Inflammatory macrophage treated with lipopolysaccharide for 1 hour (primary cell): ENCODE data around the gene EP400.
"Not testable (repeated sequence)": the region's sequence is repeated elsewhere in the genome, so short reads cannot be mapped to it uniquely, and the experiment has no call there.

Experiments used
- DNase-seq, 2 donors: peaks; one replicate each; pipeline ENCODE4 v3.0.0-alpha.2; 2020 to 2022

EP400 gene

DNA sequence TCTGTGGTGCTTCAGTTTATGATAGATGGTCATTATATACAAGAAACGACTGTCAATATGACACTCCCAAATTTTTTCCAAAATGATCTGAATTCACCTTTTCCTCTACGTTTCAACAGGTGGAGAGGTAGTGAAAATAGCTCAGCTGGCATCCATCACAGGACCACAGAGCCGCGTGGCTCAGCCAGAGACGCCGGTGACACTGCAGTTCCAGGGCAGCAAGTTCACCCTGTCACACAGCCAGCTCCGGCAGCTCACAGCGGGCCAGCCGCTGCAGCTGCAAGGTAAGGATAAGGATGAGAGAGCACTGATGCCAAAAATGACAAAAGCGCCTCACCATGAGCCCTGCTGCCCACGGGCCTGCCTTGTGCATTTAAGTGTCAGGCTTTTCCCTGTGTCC lies 73.9 kb downstream of the EP400 start:
- DNase-seq = no peak

DNA sequence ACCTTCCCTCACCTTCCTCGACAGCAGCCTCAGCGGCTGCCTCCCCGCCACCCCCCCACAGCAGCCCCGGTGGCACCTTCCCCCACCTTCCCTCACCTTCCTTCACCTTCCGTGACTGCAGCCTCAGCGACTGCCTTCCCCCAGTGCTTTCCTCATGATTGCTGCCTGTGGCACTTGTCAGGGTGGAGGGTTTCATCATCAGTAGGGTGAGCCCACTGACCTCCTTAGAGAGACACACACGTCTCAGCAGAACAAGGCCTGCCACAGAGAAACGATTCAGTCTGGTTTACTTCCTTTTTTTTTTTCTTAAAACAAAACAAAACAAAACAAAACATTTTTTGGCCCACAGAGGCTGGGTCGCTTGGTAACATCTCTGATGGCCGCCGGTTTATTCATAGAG lies 75.0 kb downstream of the EP400 start:
- no peak for DNase-seq

DNA sequence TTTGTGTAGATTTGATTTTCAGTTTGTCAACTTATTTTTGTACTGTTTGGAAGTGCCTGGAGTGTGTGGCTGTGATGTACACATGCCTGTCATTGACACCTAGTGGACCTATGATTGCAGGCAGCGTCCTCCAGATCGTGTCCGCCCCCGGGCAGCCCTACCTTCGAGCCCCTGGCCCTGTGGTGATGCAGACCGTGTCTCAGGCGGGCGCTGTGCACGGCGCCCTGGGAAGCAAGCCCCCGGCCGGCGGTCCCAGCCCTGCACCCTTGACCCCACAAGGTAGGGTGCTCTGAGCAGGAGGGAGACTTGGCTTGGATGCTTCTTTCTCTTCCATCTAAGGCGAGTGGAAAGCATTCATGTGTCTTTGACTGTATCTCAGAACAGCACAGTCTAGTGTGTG lies 75.8 kb downstream of the EP400 start:
- DNase-seq = no peak

DNA sequence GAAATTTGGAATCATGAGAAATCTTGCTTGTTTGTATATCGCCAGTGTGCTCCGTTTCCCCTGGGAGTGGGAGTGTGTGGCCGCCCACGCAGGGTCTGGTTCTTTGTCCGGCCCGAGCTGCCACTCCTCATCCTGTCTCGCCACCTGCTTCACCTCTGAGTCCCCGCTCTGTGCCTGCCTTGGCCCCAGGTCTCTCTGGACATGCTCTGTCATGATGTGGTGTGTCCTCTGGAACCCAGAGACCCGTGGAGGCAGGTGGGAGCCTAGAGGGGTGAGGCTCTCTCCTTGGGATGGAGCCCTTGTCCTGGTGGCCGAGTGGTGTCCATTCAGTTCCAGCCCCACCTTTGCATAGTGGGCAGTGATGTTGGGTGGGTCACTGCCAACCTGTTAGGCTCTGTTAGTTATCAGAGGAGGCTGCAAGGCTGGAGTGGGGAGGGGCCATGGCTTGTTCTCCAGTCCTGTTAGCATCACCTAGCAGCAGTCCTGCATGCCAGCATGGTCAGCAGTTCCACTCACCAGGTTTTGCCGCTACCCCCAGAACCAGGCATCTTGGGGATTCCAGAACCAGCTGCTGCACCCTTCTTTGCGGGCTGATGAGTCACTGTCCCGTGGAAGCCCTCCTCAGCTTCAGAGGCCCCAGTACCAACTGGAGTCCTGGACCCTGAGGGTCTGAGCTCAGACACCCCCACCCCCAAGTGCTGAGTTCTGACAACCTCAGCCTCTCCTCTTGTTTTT lies 76.5 kb downstream of the EP400 start:
- DNase-seq = no peak

DNA sequence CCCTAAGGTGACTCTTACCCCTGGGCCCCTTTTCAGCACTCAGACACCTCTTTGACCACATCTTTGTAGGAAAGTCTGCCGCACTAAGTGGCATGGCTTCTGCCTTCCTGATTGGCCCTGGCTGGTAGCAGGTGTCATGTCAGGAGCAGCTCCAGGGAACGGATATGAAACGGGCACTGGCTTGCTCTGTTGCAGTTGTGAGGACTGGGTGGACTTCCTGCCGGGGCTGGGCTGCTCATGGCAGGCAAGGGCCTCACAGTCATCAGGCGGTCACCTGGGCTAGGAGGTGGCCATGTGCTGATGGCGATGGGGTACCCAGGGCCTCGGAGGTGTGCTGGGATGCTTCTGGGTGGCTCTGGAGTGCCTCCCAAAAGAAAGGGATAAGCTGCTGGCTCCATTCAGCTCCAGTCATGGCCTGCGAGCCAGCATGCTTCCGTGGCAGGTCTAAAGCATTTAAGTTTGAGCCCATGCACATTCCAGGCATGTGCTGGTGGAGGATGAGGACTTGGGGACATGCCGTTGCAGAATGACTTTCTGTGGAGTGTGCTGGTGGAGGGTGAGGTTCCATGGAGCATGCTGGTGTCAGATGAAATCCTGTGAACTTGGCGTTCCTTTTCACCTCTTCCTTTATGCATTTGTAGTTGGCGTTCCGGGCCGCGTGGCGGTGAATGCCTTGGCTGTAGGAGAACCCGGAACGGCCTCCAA lies 77.2 kb downstream of the EP400 start:
- DNase-seq = no peak

DNA sequence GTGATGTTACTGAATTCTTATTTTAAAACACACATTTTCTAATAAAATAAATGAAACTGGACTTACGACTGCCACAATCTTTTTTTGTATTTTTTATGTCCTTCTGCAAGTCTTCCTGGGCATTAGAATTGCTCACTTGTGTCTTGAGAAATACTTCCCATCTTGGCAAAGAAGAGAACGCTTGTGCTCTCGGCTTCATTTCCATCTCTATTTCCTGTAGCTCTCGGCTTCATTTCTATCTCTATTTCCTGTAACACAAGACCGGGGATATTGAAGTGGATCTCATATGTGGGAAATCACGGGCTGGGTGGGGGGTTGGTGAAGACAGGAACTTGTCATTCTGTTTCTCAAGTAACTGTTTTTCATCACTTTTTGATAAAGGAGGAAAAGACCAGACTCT lies 77.9 kb downstream of the EP400 start:
- no peak for DNase-seq

DNA sequence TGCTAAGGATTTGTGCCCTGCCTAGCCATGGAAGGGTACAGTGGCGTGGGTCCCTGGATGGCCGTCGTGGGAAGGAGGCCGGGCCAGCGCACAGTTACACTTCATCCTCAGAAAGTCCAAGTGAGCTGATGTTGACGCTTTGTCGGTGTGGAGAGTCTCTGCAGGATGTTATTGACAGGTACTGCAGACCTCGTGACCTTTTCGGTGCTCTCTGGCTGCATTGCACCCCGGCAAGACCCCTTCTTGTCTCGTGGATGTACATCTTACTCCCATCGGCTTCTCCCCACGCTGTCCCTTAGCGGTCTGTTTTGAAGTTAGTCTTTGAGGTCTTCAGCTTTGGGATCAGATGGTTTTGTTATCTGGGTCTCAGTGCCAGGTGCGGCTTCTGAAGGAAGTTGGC lies 78.4 kb downstream of the EP400 start:
- no peak for DNase-seq

DNA sequence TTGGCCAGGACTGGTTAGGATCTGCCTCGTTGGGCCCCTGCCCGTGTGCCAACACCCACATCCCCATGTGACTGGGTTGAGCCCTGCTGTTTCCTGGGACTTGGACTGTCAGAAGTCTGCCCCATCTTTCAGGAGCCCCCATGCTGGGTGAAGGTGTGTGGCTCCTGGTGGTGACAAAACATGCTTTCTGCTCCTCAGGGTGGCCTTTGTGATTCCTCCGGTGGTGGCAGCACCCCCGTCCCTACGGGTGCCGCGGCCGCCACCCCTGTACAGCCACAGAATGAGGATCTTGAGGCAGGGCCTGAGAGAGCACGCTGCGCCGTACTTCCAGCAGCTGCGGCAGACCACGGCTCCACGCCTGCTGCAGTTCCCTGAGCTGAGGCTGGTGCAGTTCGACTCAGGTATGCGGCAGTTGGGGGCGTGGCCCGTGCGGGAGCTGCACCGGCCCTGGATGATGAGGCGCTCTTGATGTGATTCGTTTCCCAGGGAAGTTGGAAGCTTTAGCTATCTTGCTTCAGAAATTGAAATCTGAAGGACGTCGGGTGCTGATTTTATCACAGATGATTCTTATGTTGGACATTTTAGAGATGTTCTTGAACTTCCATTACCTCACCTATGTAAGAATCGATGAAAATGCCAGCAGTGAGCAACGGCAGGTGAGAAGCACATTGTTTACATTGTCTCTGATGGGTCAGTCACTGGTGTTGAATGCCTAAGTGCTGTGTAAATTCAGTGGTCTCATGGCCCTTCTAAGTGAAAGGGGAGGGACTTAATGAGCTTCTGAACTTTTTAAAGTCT lies 80.0 kb downstream of the EP400 start:
- no peak for DNase-seq

DNA sequence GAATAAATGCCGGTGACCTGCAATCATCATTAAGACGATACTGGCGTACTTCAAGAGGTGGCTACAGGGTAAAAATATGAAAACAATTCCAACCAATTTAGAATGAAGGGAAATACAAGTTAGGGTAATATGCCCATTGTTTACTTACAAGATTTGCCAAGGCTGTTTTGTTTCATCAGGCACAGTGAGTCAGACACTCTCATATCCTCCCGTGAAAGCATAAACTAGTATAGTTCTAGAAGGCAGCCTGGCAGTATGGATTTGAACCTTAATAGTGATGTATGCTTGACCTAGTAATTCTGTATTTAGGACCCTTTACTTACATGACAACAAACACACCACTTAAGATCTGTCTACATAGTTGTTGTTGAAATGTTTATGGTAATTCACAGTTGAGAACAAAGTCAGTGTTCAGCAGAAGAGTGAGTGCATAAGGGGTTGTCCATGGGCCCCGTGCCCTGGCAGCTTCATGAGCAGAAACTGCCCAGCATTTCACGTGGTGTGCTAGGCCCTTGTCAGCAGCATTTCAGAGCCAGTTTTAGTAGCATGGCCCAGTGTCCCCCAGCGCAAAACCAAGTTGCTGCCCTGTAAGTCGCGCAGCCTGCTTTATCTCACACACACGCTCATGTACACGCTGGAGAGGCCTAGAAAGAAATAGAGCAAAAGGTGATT lies 80.8 kb downstream of the EP400 start:
- no peak for DNase-seq

DNA sequence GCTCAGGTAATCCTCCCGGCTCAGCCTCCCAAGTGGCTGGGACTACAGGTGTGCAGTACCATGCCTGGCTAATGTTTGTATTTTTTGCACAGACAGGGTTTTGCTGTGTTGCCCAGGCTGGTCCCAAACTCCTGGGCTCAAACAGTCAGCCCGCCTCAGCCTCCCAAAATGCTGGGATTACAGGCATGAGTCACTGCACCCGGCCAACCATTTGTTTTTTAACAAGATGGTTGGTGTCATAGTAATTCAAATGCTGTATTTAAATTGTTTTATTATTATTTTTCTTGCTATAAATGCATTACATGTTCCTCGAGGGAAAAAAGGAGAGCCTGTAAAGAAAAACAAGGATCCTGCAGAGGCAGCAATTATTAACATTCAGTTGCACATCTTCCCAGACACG lies 83.9 kb downstream of the EP400 start:
- no peak for DNase-seq

DNA sequence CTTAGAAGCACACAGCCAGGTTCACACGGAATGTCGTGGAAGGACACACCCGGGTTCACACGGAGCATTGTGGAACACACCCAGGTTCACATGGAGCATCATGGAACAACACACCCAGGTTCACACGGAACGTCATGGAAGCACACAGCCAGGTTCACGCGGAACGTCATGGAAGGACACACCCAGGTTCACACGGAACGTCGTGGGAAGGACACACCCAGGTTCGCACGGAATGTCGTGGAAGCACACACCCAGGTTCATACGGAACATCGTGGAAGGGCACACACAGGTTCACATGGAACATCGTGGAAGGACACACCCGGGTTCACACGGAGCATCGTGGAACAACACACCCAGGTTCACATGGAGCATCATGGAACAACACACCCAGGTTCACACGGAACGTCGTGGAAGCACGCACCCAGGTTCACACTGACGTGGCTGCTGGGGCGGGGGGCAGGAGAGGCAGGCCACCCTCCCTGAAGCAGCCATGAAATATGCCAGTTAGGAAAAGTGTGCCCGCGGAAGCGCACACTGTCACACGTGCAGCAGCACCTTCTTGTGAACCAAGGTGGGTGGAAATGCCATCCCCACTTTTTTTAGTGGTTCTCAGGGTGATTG lies 86.4 kb downstream of the EP400 start:
- DNase-seq = no peak

DNA sequence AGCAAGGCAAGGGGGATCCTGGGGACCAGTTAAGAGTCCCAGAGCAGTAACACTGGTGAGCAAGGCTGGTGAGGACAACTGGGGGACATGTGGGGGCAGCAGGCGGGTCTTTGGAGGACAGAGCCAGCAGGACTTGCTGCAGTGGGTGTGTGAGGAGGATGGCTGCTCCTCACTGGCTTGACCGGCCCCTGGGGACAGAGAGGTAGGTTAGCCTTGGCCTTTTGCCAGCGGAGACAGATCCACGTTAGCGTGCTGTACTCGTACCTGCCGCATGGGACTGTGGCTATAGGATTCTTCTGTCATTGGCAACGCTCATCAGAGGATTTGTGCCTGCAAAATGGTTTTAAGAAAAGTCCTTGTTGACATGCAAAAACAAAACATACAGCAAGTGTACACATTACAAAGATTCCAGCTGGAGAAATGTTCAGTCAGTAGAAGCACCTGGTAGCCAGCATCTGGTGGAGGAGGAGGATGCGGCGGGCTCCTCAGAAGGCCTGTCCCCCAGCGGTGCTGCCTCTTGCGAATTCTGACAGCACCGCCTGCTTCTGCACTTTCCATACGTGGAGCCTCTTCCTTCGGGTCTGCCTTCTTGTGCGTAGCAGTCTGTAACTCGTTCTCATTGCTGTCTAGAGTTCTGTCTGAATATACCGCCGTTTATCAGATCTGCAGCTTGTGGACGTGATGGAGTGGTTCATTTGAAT lies 91.3 kb downstream of the EP400 start:
- DNase-seq = no peak

DNA sequence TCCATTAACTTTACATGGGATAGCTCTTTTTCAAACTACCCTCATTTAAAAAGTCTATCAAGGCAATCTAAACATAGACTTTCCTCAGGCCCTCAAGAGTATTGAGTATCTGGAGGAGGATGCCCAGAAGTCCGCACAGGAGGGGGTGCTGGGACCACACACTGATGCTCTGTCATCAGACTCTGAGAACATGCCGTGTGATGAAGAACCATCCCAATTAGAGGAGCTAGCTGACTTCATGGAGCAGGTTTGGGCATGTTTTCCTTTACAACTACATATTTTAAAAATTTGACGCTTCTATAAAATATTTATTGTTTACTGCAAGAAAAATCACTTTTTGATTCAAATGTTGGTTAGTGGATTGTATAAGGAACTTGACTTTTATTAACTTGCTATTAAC lies 93.5 kb downstream of the EP400 start:
- DNase-seq = no peak

DNA sequence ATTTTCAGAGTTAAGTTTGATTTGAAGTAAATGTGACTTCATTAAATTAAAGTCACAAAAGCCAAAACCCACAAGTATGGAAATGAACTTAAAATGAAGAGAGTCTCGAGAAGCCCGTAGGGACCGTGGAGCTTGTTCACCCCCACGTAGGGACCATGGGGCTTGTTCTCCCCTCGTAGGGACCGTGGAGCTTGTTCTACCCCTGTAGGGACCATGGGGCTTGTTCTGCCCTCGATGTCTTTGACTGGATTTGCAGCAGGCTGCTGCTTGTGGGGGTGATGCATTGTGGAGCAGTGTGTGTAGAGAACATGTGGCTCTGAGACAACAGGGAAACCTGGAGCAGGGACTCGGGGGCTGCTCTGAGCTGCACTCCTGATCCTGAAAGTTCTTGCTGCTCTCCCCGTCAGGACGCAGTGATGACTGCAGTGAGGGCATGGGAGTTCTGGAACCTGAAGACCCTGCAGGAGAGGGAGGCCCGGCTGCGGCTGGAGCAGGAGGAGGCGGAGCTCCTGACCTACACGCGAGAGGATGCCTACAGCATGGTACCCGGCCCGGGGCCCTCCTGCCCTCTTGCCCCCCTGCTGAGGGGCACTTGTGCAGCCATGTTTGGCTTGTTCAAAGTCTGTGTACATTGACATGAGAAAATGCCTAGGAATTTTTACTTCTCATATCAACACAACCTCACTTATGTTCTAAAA lies 94.2 kb downstream of the EP400 start:
- no peak for DNase-seq

DNA sequence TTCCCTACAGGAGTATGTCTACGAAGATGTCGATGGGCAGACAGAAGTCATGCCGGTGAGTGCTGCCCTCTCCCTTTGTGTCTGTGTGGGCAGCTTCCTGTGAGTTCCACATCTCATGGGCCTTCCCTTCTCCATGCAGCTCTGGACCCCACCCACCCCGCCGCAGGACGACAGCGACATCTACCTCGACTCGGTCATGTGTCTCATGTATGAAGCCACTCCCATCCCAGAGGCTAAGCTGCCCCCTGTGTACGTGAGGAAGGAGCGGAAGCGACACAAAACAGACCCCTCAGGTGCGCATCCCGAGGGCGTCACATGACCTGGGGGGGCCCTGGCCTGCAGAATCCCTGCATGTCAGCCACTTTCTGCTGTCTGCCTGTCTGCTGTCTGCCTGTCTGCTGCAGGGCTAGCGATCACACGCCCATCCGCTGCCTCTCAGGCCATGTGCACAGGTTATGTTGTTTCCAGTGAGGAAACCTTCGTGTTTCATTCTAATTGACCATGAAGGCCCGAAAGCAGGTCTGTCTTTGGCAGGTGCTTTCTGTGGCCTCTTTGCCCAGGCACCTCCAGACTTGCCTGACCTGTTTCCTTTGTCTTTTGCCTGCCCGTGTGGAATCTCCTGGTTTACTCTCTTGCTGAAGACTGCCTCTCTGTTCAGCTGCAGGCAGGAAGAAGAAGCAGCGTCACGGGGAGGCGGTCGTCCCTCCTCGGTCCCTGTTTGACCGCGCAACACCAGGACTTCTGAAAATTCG lies 95.1 kb downstream of the EP400 start:
- no peak for DNase-seq

DNA sequence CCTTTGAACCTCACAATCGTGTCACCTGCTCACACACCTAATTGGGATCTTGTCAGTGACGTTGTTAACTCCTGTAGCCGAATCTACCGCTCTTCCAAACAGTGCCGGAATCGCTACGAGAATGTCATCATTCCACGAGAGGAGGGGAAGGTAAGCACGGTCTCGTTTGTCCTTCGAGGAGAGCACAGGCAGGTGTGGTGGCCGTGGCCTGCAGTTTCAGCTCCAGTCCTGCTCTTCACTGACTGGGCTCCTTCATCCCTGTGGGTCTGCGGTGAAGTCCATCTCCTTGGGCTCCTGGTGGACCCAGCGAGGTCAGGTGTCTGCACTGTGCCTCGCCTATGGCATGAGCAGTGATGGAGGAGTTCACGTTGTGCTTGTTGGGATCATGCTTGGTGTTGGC lies 96.0 kb downstream of the EP400 start:
- no peak for DNase-seq

DNA sequence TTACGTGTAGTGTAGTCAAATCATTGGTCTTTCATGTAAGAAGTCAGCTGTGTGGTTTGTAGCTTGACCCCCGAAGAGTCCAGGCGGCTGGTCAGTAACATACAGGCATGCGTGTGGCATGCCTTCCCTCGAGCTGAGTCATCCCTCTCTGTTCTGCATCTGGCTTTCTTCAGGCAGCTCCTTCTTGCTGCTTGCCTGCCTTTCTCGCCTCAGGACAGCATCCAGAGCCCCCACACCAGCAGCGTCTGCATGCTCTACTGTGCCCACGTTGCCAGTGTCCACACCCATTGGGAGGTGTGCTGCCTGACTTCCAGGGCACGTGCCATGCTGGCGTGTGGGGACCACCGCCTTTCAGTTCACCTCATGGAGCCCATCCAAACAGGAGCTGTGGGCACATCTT lies 96.8 kb downstream of the EP400 start:
- no peak for DNase-seq

DNA sequence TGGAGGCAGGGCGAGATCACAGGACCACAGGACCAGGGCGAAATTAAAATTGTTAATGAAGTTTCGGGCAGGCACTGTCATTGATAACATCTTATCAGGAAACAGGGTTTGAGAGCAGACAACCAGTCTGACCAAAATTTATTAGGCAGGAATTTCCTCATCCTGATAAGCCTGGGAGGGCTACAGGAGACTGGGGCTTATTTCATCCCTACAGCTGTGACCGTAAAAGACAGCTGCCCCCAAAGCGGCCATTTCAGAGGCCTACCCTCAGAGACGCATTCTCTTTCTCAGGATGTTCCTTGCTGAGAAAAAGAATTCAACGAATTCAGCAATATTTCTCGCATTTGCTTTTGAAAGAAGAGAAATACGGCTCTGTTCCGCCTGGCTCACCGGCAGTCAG lies 97.9 kb downstream of the EP400 start:
- DNase-seq = not testable (repeated sequence)

DNA sequence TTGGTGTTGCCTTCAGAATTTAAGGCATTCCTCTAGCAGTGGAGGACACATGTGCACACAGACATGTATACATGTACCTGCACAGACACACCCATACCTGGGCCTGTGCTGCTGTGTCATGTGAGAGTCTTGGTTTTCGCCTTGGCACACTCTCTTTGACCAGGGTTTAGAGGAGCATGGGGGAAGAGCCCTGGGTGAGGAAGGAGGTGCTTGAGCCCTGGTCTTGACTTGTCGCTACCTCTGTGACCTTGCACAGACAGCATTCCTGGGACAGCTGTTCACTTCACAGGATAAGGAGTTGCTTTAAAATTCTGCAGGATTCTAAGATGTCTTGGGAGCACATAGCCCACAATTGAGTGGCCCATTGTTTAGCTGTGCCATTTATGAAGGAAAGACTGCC lies 99.7 kb downstream of the EP400 start:
- no peak for DNase-seq

DNA sequence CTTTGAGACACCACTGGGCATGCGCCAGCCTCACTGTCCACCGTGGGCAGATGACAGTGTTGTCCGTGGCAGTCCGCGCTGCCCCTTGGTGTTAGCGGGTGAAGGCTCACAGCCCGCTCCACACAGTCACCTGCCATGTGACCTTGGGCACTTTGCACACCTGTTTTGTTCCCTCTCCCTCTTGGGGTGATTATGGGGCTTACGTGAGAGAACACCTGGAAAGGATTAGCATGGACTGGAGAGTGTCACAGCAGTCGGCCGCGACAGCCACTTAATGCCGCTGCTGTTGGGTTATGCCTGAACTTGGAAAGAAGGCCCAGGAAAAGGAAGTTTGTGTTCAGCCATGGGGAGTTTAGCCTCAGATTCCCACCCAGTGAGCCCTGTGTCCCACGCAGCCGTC lies 100.1 kb downstream of the EP400 start:
- no peak for DNase-seq

DNA sequence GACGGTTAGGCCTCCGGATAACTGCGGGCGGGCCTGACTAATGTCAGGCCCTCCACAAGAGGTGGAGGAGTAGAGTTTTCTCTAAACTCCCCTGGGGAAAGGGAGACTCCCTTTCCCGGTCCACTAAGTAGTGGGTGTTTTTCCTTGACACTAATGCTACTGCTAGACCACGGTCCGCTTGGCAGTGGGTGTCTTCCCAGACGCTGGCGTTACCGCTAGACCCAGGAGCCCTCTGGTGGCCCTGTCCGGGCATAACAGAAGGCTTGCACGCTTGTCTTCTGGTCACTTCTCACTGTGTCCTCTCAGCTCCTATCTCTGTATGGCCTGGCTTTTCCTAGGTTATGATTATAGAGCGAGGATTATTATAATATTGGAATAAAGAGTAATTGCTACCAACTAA lies 102.0 kb downstream of the EP400 start:
- DNase-seq = not testable (repeated sequence)
